ENCODE data around the gene C6orf136.

The C6orf136 gene

DNA sequence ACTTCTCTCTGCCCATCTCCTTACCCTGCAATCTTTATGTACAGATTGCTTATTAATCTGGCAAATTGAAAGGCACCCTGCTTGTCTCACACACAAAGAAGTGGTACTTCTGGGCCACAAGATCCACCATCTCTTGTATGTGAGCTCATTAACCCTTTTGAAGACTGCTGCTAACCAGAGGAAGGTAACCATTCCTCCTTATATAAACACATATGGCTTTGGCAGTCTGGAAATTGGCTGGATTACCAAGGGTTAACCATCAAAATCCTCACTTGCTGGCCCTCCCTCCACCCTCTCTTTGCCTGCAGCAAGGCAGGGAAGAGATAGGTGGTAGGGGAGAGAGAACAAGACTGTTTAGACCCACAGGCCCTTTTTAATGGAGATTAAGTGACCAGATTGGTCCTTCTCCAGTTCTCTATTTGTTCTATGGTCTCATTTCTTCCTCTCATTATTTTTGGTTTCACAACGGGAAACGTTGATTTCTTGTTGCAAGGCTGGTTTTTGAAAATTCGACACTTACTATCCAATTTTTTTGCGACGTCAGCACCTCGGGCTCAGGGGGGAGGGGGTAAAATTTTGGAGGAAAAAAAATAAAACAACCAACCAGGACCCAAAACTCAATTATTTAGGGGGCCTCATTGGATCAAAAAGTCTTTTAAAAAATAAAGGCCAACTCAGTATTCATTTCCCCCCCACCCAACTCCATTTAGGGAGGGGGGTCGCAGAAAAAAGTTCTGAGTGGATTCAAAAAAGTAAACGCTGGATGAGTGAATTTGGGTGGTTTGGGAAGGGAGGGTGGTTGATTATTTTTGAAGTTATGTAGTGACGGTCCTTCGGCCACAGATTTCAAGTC, 30.7 kb upstream of the C6orf136 start:
- no peak for DNase-seq (ENCODE audit: low spot score)

DNA sequence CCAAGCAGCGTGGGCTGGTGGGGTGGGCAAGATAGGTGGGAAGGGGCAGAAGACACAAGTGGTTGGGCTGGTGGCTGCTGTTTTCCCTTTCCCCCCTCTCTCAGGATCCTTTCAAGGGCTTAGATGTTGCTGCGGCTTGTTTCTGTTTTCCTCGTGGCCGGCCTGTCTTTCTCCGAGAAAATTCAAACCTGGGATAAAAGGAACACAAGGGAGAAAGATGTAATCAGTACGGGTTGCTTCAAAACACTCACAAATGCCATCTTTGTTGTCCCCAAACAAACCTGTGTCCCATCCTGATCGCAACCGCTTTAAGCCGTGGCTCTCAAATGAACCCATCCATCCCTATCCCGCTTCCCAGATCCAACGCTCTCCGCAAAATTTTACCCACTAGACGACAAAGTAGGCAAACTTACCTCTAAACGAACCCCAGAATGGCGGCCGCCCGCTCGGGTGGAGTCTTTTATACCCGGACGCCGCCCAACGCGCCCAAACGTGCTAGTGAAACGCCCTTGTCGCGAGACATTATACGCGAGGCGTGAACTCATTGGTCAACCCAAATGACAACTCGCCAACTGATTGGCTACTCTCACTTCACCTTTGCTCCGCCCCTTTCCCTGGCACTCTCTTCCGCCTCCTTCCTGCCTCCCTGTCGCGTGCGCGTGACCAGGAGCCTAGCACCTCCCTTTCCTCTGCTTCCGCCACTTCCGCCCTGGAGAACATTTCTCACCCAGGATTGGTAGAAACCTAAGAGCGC, 29.9 kb upstream of the C6orf136 start, which contains the start of gene PPP1R10:
PPP1R10 (minus strand) TSS at position 433 of the 754 bp plus-strand sequence. CDS start 7,299 bp downstream, outside the sequence.
- peak; percentile 100 for DNase-seq (ENCODE audit: low spot score)

GRCh38 chr6:30617565-30618269, 29.2 kb upstream of the C6orf136 start, which contains the start of gene MRPS18B:
MRPS18B (plus strand) TSS chr6:30617840; CDS start chr6:30617866, 26 bp downstream.
- peak; percentile 99 for DNase-seq (ENCODE audit: low spot score)

GRCh38 chr6:30618270-30618797, 28.6 kb upstream of the C6orf136 start:
- no peak for DNase-seq (ENCODE audit: low spot score)

DNA sequence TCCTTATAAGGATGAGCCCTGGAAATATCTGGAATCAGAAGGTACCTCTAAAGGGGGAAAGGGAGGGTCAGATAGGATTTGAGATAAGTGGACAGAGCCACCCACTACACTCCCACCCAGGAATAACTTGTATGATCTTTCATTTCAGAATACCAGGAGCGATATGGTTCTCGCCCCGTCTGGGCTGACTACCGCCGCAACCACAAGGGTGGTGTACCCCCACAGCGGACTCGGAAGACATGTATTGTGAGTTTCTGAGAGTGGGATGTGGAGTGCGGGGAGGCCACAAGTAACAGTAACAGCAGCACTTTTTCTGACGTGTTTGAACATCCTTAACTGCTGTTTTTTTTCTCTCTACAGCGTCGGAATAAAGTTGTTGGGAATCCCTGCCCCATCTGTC, 27.4 kb upstream of the C6orf136 start:
- no peak for DNase-seq (ENCODE audit: low spot score)

DNA sequence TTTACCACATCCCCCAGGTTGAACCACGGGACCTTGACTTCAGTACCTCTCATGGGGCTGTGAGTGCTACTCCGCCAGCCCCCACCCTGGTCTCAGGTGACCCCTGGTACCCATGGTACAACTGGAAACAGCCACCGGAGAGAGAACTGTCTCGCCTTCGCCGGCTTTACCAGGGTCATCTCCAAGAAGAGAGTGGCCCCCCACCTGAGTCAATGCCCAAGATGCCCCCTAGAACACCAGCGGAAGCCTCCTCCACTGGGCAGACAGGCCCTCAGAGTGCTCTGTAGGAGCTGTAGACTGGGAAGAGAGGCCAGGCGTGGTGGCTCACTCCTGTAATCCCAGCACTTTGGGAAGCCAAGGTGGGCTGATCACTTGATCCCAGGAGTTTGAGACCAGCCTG, 21.4 kb upstream of the C6orf136 start:
- DNase-seq (ENCODE audit: low spot score) = no peak

DNA sequence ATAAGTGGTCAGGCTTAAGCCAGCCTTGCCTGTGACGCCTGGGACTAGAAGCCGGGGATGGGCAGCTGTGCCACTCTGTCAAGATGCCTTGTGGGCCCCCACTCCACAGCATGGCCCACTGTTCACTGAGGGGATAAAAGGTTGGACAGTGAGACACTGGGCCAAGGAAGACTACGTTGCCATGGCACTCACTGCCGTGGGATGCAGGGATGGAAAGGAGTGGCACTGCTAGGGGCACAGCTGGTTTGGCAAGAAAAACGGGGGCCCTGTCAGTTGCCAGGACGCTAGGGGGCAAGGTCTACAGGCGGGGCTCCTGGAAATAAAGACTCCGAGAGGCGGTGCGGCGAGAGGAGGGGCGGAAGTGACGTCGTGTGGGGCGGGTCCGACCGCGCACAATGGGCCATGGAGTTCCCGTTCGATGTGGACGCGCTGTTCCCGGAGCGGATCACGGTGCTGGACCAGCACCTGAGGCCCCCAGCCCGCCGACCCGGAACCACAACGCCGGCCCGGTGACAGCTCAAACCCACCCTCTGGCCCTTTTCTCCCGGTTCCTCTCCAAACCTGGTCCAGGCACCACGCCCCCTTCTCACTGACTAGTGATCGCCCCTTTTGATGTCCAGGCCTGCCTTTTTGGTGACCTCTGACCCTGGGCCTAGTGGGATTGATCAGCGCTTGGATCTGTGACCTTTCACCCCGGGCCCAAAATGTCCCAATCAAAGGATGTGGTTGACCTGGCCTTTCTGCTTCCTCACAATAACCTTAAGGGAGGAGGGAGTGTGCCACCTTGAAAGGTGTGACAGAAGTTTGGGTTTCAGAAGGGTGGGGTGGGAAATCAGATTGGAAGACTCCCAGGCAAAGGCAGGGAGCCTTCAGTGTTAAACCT, 20.2 kb upstream of the C6orf136 start, which contains the start of gene ATAT1:
ATAT1 (plus strand) TSS at position 391 of the 883 bp plus-strand sequence.
- peak; percentile 86 for DNase-seq (ENCODE audit: low spot score)

GRCh38 chr6:30635834-30636233, 11.1 kb upstream of the C6orf136 start:
- no peak for DNase-seq (ENCODE audit: low spot score)

DNA sequence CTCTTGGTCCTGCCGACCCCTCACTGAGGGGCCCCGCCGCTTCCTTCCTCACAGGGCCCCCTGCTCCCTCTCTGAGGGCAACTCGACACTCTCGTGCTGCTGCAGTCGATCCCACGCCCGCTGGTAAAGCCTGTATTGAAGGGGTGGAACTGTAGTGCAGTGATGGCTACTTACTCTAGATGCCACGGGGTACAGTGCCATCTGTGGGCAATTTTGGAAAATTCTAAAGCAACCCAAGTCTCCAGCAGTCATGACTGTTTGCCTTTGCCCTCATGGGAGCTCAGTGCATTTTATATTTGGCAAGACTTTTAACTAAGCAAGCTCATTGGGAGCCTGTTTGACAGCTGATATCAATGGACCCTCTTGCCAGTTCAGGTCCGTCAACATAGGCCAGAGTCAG, 6.5 kb upstream of the C6orf136 start:
- no peak for DNase-seq (ENCODE audit: low spot score)

DNA sequence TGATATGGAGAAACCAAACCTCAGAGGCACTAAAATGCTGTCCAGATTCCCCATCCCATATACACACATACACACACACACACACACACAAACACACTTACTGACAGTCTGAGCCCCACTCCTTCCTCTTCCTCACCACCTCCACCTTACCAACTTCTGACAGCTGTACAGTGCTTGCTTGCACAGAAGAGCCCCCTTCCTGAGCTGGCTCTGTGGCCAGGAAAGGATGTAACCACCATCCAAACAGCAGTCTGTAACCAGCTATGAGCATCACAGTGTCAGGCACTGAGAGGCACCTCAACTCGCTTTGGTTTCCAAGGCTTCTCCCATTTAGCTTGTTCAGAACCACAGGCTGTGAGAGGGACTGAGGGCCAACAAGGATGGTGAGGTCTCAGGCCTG, 5.9 kb upstream of the C6orf136 start:
- DNase-seq (ENCODE audit: low spot score) = no peak

DNA sequence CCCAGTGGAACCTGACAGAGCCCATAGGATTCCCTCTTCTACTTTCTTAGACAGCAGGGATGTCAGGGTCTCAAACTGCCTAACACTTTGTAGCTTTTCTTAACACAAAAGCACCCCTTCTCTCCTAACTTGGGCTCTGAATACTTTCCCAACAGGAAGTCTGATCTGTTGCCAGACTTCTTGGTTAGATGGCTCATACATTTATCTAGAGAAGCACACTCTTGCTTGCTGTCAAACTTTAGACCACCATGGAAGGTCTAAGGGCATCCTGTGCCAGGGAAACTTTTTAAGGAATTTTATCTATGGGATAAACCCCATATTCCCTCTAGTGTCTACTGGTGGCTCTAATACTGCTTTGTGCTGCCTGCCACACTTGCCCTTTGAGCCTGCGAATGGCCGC, 3.3 kb upstream of the C6orf136 start:
- DNase-seq (ENCODE audit: low spot score) = no peak

GRCh38 chr6:30644769-30645168, 2.2 kb upstream of the C6orf136 start:
- DNase-seq (ENCODE audit: low spot score) = no peak

DNA sequence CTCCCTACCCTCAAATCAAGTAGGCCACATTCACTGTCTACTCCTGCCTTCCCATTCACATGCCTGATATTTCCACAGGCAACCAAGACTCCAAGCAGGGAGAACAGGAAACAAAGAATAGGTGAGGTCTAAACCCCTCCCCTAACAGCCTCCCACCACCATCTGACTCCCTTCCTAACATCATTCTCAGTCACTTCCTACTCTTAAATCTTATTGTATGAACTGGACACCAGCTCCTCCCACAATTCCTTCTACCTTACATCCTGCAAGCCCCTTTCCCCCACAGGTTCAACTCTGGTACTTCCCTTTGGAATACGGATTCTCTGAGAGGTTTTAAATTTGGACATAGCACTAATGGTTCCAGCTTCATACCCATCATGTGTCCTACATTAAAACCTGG, 944 bp upstream of the C6orf136 start:
- DNase-seq (ENCODE audit: low spot score) = no peak

- no peak for DNase-seq (ENCODE audit: low spot score)
Measured at GRCh38 chr6:30647242-30648116, 546 bp downstream of the C6orf136 start.

GRCh38 chr6:30651143-30651542, 4.2 kb downstream of the C6orf136 start:
- DNase-seq (ENCODE audit: low spot score) = no peak

DNA sequence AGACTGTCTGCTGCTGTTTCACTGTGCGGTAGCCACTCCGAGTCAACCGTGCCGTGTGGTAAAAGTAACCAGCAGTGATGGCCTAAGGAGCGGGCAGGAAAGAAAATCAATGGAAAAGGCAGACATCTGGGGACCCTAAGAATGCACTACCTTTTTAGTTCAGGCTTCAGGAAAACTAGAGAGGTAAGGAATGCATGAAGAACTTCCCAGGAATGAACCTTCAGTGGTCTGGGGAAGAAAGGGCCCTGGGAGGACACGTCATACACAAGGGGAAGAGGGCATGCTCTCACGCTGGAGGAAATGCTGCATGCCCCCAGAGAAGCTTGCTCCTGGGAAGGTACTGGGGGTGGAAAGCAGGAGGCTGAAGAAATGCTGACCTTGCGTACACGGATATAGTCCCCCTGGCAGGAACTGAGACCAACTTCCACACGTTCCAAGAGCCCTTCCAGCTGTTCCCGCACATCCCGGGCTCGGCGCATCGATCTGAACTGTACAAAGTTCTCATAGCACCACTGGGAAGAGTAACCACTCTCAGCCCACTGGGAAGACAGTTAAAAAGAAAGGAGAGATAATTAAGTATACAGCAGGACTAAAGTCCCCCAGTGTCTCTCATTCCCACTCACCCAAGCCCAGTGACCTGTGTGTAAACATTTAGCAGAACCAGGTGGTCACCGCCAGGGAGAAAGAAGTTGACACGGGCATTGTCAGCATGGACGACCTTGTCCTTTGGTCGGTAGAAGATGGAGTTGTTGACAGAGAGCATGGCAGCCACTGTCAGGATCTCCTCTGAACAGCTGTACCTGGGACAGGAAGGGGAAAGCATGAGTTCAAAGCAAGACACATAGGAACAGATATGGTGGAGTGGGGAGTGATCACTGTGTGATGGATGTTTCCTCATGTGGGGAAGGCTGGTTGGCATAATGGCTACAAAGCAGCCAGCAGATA, 8.1 kb downstream of the C6orf136 start:
- no peak for DNase-seq (ENCODE audit: low spot score)

DNA sequence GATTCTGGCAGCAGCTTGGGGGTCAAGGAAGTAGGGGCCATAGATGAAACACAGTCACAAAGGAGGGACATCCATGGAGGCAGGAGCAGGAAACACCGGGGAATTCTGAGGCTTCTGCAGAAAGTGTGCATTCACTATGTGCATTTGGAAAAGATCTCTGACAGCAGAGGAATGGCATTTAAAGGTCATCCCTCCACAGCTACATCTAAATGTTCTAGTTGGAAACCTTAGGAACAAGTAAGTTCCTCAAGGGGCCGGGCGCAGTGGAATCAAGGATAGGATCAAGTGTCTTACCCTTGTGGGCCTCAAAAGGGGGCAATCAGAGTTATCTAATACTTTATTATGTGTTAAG, 8.8 kb downstream of the C6orf136 start:
- no peak for DNase-seq (ENCODE audit: low spot score)

DNA sequence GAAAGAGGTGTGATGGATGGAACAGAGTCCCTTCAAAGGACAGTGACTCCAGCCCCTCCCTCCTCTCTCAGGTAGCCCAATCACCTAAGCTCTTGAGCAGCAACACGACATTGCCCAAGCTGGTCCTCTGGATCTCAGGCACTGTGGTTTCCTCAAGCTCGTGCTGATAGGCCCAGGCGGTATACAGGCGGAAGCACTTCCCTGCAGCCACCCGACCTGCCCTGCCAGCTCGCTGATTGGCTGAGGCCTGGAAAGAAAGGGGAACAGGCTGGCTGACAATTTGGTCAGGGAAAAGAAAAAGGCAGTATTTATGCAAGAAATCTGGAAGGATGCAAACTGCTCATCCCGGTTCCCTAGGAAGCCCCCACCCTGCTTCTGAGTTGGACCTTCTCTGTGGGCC, 9.6 kb downstream of the C6orf136 start:
- no peak for DNase-seq (ENCODE audit: low spot score)

DNA sequence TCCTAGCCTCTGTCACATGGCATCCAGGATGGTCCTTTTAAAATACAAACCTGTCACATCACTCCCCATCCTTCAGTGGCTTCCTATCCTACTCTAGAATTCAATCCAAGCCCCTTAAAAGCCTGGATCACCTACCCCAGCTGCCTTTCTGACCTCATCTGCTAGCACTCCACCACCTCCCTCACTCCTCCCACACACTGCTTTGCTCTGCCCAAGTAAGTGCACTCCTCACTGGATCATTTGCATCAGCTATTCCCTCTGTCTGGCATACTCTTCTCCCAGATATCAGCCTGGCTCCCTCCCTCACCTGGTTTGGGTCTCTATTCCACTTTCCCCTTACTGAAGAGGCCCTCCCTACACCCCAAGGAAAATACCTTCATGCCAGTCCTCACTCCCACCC, 10.5 kb downstream of the C6orf136 start:
- peak; percentile 49 for DNase-seq (ENCODE audit: low spot score)

All from putamen (tissue), 1 donor.